AG10803 (cell line): ENCODE measurements around the gene IPO7.
"Not testable (repeated sequence)": the region's sequence is repeated elsewhere in the genome, so short reads cannot be mapped to it uniquely, and the experiment has no call there.

Experiments used
- DNase-seq: peaks from one replicate; pipeline ENCODE4 v3.0.0; 2010; ENCODE audit warnings: low read depth
- H3K4me3 ChIP-seq: 2 replicates; pipeline ENCODE4 v1.5.1; 2011; ENCODE audit warnings: mild to moderate bottlenecking, low read length, control low read depth
- CTCF ChIP-seq: conservative IDR thresholded peaks from 2 replicates; pipeline ENCODE4 v1.5.1; 2011; ENCODE audit warnings: mild to moderate bottlenecking, low read length, control low read depth, inconsistent platforms

The IPO7 gene

DNA sequence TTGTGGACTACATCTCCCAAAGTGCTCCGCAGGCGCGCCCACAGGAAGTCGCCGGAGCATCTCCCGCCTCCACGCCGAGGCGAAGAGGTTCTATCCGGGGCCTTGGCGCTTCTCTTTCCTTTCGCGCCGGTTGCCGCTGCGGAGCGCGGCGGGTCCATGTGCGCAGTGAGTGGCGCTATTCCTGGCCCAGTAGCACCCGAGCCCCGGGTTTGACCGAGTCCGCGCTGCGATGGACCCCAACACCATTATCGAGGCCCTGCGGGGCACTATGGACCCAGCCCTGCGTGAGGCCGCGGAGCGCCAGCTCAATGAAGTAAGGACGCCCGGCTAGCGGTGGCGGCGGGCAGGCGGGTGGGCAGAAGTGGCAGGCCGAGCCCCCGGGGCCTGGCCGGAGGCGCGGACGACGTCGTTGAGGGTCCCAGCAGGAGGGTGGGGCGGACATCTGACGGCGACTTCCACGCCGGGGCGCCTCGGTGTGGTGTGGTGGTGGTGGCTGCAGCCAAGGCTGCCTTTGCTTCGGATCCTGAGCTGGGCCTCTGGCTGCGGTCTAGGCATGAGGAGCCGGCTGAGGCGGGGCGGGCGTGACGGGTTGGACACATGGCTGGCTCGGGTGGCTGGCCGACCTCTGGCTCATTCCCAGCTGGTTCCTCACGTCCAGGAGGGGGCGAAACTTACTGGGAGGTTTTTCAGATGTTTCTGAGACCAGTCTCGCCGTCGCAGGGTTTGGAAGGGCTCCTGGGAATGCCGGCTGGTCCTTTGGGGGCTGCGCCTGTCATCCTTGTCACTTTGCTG, at the start of gene IPO7:
Gene IPO7 (plus strand): TSS at position 118 of the 792 bp plus-strand sequence. CDS start 112 bp downstream, at position 230.
- DNase-seq = peak; percentile 90
- TF ChIP-seq CTCF = peak; percentile 52
- peak within 1 kb of the TSS; percentile 93 for H3K4me3 ChIP-seq

DNA sequence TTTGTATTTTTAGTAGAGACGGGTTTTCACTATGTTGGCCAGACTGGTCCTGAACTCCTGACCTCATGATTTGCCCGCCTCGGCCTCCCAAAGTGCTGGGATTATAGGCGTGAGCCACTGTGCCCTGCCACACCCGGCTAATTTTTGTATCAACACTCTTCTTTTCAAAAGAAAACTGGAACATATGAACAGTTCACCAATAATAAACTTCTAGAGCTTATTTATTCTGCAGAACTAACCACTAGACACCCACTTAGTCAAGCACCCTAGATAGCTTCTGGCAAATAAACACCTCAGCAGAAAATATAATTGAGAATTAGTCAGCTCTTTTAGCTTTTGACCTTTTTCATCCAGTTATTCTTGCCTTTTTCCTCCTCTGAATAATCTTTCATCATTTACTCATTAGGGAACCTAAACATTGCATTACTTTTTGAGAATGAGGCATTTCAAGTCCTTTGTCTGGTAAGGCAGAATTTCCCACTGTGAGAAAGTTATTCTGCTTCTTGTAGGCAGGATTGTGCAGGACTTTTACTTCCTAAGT, 42.7 kb upstream of the IPO7 start:
- H3K4me3 ChIP-seq = no peak overlapping the region
- no peak for TF ChIP-seq CTCF
- no peak for DNase-seq

- no peak for DNase-seq
- no peak overlapping the region for H3K4me3 ChIP-seq
- no peak for TF ChIP-seq CTCF
Measured at GRCh38 chr11:9344061-9344680, 40.3 kb upstream of the IPO7 start.

DNA sequence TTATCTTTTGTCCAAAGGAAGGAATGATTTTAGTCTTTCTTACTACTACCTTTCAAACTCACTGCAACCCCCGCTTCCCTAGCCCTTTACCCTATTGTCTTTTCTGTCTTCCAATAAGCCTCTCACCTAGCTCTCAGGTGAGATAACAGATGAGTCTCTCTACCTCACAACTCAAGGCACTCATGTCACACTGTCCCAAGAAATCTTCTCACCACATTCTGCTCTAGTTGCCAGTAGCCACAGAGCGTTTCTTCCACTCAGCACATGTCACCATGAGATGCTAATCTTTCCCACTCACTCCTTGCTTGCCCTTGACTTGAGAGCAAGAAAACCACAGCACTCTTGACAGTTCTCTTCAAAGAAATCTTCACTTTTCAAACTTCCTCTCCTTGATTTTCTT, 37.4 kb upstream of the IPO7 start:
- DNase-seq = no peak
- H3K4me3 ChIP-seq = no peak overlapping the region
- no peak for TF ChIP-seq CTCF

GRCh38 chr11:9347779-9348178, 36.7 kb upstream of the IPO7 start:
- not testable (repeated sequence) for DNase-seq, H3K4me3 ChIP-seq

DNA sequence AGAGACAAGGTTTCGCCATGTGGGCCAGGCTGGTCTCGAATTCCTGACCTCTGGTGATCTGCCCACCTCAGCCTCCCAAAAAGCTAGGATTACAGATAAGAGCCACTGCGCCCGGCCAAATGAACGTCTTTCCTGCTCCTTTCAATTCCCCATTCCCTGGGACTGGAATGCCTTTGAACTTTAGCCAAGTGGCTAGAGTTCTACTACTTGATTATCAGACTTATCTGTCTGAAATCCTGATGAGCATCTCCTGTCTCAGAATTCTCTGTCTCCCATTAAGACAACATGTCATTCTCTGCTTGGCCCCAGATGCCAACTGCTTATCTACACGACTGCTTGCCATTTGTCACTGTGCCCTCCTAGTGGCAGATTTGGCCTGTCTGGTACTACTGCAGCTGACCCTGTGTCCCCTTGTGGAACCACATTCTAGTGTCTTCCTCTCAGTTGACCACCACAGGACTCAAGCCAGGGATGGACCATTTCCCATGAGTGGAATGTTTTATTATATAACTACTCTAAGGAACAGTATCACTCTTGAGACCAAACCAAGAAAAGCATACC, 33.1 kb upstream of the IPO7 start:
- H3K4me3 ChIP-seq = no peak overlapping the region
- no peak for TF ChIP-seq CTCF
- no peak for DNase-seq

DNA sequence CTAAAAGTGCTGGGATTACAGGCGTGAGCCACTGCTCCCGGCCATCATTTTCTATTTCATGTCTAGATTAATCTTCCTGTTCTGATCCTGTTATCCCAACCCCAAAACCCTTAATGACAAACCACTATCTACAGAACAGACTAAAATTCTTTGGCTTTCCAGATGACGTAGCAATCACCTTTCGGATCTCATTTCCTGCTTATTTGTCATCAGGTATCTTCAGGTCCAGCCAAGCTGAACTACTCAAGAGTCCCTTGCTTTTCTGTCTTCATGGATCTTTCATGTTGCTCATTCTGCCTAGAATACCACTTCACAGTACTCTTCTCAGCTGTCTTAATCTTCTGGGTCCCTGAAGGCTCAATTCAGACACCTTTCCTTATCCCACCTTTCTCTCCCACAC, 27.4 kb upstream of the IPO7 start:
- DNase-seq = no peak

GRCh38 chr11:9360862-9361622, 23.4 kb upstream of the IPO7 start:
- not testable (repeated sequence) for DNase-seq, H3K4me3 ChIP-seq

More for the DNA sequence above, 27.4 kb upstream of the IPO7 start:
- TF ChIP-seq CTCF = no peak
- no peak overlapping the region for H3K4me3 ChIP-seq
